GM12878 (cell line): ENCODE data around the gene BDH2. TPM values are rescaled to one million over a fixed set of nuclear protein-coding genes. Genes with fewer than 3 reads are reported as not detected.

Experiments
- EP300 ChIP-seq, 2 experiments: fragments of 150-350 bp in 1 of 2; IDR thresholded peaks; 2 replicates each; pipeline ENCODE4 v1.6.1; 2011 to 2012; ENCODE audit warnings: low read depth in 2 of 2, low read length in 2 of 2, borderline replicate concordance in 1 of 2, improper control_type of control experiment in 1 of 2, inconsistent platforms in 1 of 2; ENCODE audit not compliant: control insufficient read depth in 1 of 2
- EZH2 ChIP-seq: IDR thresholded peaks from 2 replicates; pipeline ENCODE4 v1.6.1; 2012; ENCODE audit warnings: low read depth, mild to moderate bottlenecking, control low read depth, inconsistent platforms, low read length, borderline replicate concordance; ENCODE audit not compliant: control insufficient read depth
- IKZF1 ChIP-seq: fragments of 450-650 bp; conservative IDR thresholded peaks from 2 replicates; pipeline ENCODE4 v1.6.1; 2017; ENCODE audit warnings: antibody characterized with exemption, mild to moderate bottlenecking
- NFYA ChIP-seq: IDR thresholded peaks from 2 replicates; pipeline ENCODE4 v1.6.1; 2011; ENCODE audit warnings: low read depth, mild to moderate bottlenecking, low read length, improper control_type of control experiment, borderline replicate concordance
- NR2C1 ChIP-seq: fragments of 450-650 bp; IDR thresholded peaks from 2 replicates; pipeline ENCODE4 v1.6.1; 2017; ENCODE audit warnings: antibody characterized with exemption, mild to moderate bottlenecking, moderate library complexity
- SKIL ChIP-seq: fragments of 450-650 bp; IDR thresholded peaks from 2 replicates; pipeline ENCODE4 v1.6.1; 2017; ENCODE audit warnings: mild to moderate bottlenecking, low read depth, inconsistent platforms; ENCODE audit not compliant: poor library complexity, severe bottlenecking
- ZSCAN29 ChIP-seq: fragments of 450-650 bp; IDR thresholded peaks from 2 replicates; pipeline ENCODE4 v1.6.1; 2017; ENCODE audit warnings: mild to moderate bottlenecking, moderate library complexity
- polyA plus RNA-seq, 11 experiments: library from polyadenylated mRNA; depleted of rRNA in 4 of 11; unstranded in 6 of 11; stranded (reverse) in 5 of 11; fragments of >200 nt; fragmentation: Nextera tagmentation in 4 of 11; fragmentation: Illumina TruSeq in 1 of 11; extraction: Ambion mirVana in 4 of 11; extraction: Trizol in 1 of 11; gene quantifications; 1 replicate in 1 of 11; 2 replicates in 10 of 11; pipeline versions ENCODE4 v1.2.1 to v1.2.3, GENCODE V29; 2011 to 2016; ENCODE audit warnings: inconsistent platforms in 2 of 11, missing spikeins in 2 of 11, low read depth in 1 of 11
- total RNA-seq, 4 experiments: library from RNA; depleted of rRNA in 3 of 4; stranded (reverse); fragments of >200 nt in 3 of 4; fragmentation: Illumina TruSeq in 1 of 4; extraction: Trizol in 1 of 4; gene quantifications; 2 replicates each; pipeline versions ENCODE4 v1.2.1 to v1.2.3, GENCODE V29; 2013 to 2021
- TF ChIP-seq, protein P1 (sequence below): IDR thresholded peaks from 2 replicates; pipeline ENCODE4 v1.6.1; 2011; ENCODE audit warnings: low read depth, low read length, improper control_type of control experiment, borderline replicate concordance
- TF ChIP-seq, protein P2 (sequence below): fragments of 450-650 bp; IDR thresholded peaks from 2 replicates; pipeline ENCODE4 v1.6.1; 2014; ENCODE audit warnings: mild to moderate bottlenecking
- TF ChIP-seq, protein P3 (sequence below): fragments of 450-650 bp; IDR thresholded peaks from 2 replicates; pipeline ENCODE4 v1.6.1; 2017; ENCODE audit warnings: antibody characterized with exemption, mild to moderate bottlenecking, moderate library complexity
- TF ChIP-seq, protein P4 (sequence below): fragments of 450-650 bp; conservative IDR thresholded peaks from 2 replicates; pipeline ENCODE4 v1.6.1; 2017; ENCODE audit warnings: mild to moderate bottlenecking, moderate library complexity
- TF ChIP-seq, protein P5 (sequence below): fragments of 450-650 bp; formaldehyde crosslinking; IDR thresholded peaks from 2 replicates; pipeline ENCODE4 v1.5.0; 2022; ENCODE audit warnings: mild to moderate bottlenecking, missing genetic modification characterization

The BDH2 gene
- total and polyA plus RNA-seq, 10 of the 15 experiments (the other 5 are each of a cell fraction or from before 2014, with no cell fraction given), result 20.9 to 47.3 (median 33.5) TPM

GRCh38 chr4:103075894-103076746 lies 23.5 kb downstream of the BDH2 start (continued):
- TF ChIP-seq, protein P1, sequence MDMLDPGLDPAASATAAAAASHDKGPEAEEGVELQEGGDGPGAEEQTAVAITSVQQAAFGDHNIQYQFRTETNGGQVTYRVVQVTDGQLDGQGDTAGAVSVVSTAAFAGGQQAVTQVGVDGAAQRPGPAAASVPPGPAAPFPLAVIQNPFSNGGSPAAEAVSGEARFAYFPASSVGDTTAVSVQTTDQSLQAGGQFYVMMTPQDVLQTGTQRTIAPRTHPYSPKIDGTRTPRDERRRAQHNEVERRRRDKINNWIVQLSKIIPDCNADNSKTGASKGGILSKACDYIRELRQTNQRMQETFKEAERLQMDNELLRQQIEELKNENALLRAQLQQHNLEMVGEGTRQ, result no peak
- TF ChIP-seq, protein P2, sequence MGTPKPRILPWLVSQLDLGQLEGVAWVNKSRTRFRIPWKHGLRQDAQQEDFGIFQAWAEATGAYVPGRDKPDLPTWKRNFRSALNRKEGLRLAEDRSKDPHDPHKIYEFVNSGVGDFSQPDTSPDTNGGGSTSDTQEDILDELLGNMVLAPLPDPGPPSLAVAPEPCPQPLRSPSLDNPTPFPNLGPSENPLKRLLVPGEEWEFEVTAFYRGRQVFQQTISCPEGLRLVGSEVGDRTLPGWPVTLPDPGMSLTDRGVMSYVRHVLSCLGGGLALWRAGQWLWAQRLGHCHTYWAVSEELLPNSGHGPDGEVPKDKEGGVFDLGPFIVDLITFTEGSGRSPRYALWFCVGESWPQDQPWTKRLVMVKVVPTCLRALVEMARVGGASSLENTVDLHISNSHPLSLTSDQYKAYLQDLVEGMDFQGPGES, result no peak
- TF ChIP-seq, protein P3, sequence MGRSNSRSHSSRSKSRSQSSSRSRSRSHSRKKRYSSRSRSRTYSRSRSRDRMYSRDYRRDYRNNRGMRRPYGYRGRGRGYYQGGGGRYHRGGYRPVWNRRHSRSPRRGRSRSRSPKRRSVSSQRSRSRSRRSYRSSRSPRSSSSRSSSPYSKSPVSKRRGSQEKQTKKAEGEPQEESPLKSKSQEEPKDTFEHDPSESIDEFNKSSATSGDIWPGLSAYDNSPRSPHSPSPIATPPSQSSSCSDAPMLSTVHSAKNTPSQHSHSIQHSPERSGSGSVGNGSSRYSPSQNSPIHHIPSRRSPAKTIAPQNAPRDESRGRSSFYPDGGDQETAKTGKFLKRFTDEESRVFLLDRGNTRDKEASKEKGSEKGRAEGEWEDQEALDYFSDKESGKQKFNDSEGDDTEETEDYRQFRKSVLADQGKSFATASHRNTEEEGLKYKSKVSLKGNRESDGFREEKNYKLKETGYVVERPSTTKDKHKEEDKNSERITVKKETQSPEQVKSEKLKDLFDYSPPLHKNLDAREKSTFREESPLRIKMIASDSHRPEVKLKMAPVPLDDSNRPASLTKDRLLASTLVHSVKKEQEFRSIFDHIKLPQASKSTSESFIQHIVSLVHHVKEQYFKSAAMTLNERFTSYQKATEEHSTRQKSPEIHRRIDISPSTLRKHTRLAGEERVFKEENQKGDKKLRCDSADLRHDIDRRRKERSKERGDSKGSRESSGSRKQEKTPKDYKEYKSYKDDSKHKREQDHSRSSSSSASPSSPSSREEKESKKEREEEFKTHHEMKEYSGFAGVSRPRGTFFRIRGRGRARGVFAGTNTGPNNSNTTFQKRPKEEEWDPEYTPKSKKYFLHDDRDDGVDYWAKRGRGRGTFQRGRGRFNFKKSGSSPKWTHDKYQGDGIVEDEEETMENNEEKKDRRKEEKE, result no peak
- TF ChIP-seq IKZF1, result peak; percentile 74
- TF ChIP-seq SKIL, result no peak
- TF ChIP-seq EP300 (IDR thresholded peaks at IDR 0.05; ENCODE audit: borderline replicate concordance in 1 of 2, control insufficient read depth in 1 of 2, low read depth in 2 of 2, low read length in 2 of 2), result no peak
- TF ChIP-seq NFYA, result no peak
- TF ChIP-seq ZSCAN29, result no peak
- TF ChIP-seq, protein P4, sequence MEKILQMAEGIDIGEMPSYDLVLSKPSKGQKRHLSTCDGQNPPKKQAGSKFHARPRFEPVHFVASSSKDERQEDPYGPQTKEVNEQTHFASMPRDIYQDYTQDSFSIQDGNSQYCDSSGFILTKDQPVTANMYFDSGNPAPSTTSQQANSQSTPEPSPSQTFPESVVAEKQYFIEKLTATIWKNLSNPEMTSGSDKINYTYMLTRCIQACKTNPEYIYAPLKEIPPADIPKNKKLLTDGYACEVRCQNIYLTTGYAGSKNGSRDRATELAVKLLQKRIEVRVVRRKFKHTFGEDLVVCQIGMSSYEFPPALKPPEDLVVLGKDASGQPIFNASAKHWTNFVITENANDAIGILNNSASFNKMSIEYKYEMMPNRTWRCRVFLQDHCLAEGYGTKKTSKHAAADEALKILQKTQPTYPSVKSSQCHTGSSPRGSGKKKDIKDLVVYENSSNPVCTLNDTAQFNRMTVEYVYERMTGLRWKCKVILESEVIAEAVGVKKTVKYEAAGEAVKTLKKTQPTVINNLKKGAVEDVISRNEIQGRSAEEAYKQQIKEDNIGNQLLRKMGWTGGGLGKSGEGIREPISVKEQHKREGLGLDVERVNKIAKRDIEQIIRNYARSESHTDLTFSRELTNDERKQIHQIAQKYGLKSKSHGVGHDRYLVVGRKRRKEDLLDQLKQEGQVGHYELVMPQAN, result peak; percentile 57; the same call in 1 of the 2 replicates
- TF ChIP-seq, protein P5, sequence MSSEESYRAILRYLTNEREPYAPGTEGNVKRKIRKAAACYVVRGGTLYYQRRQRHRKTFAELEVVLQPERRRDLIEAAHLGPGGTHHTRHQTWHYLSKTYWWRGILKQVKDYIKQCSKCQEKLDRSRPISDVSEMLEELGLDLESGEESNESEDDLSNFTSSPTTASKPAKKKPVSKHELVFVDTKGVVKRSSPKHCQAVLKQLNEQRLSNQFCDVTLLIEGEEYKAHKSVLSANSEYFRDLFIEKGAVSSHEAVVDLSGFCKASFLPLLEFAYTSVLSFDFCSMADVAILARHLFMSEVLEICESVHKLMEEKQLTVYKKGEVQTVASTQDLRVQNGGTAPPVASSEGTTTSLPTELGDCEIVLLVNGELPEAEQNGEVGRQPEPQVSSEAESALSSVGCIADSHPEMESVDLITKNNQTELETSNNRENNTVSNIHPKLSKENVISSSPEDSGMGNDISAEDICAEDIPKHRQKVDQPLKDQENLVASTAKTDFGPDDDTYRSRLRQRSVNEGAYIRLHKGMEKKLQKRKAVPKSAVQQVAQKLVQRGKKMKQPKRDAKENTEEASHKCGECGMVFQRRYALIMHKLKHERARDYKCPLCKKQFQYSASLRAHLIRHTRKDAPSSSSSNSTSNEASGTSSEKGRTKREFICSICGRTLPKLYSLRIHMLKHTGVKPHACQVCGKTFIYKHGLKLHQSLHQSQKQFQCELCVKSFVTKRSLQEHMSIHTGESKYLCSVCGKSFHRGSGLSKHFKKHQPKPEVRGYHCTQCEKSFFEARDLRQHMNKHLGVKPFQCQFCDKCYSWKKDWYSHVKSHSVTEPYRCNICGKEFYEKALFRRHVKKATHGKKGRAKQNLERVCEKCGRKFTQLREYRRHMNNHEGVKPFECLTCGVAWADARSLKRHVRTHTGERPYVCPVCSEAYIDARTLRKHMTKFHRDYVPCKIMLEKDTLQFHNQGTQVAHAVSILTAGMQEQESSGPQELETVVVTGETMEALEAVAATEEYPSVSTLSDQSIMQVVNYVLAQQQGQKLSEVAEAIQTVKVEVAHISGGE (CRISPR knock-in tag), result no peak
- no peak for TF ChIP-seq NR2C1
- no peak for TF ChIP-seq EZH2
